Lower lobe of right lung (tissue), 2 donors: ENCODE results near the gene ZKSCAN3. TPM values are rescaled to one million over a fixed set of nuclear protein-coding genes. Genes with fewer than 3 reads are reported as not detected.
"Not testable (repeated sequence)": the region's sequence is repeated elsewhere in the genome, so short reads cannot be mapped to it uniquely, and the experiment has no call there.

Experiments
- ATAC-seq, 2 donors: fragments of 200-7000 bp; cut with Tn5 transposase; one replicate each; pipeline ENCODE4 v1.9.1; 2020 to 2022; ENCODE audit warnings: mild to moderate bottlenecking in 2 of 2, moderate library complexity in 2 of 2
- DNase-seq: peaks from one replicate; pipeline ENCODE4 v3.0.0-alpha.2; 2020
- H3K27ac ChIP-seq: fragments of 200-600 bp; one replicate; pipeline ENCODE4 v1.8.0; 2022
- H3K27me3 ChIP-seq: fragments of 200-600 bp; one replicate; pipeline ENCODE4 v1.8.0; 2022; ENCODE audit warnings: low read depth
- H3K36me3 ChIP-seq: fragments of 200-600 bp; one replicate; pipeline ENCODE4 v1.8.0; 2022; ENCODE audit warnings: mild to moderate bottlenecking
- H3K4me1 ChIP-seq: fragments of 200-600 bp; one replicate; pipeline ENCODE4 v1.8.0; 2022
- H3K4me3 ChIP-seq: fragments of 200-600 bp; one replicate; pipeline ENCODE4 v1.8.0; 2022; ENCODE audit warnings: mild to moderate bottlenecking
- H3K9me3 ChIP-seq: fragments of 200-600 bp; one replicate; pipeline ENCODE4 v1.8.0; 2022
- intact Hi-C: fragments of 100-400 bp; cut with DNase I; formaldehyde crosslinking; loops from one replicate; pipeline ENCODE4 v1.11.0; 2022
- total RNA-seq: library from RNA; stranded (reverse); fragmentation: NEBNext Ultra II Directional; extraction: Animal tissue kit (Norgen Biotek cat#: 25700); gene quantifications from one replicate; pipeline ENCODE4 v1.2.1, GENCODE V29; 2021
- TF ChIP-seq, protein P1 (sequence below): fragments of 200-600 bp; IDR thresholded peaks from one replicate; pipeline ENCODE4 v1.8.0; 2022; ENCODE audit warnings: antibody characterized with exemption, mild to moderate bottlenecking
- donor health status: DM: no; HTN: yes; CAD: no; lungs with severe emphysema.

The ZKSCAN3 gene
- total RNA-seq, 1 donor from 2014 or later = 8.8 TPM

DNA sequence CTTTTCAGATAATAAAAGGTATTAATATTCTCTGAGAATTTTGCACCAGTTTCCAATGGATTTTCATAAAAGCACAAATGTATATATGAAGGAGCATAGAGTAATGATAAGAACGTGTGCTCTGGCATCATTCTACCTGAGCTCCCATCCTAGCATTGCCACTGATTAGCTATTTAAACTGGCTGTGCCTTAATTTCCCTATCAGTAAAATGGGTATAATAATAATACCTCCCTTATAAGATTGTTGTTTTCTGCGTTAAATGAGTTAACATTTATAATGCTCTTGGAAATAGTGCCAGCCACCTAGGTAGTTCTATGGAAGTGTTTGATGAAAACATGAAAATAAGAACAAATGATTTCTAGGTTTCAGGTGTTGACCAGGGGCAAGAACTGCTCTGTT lies 11.2 kb downstream of the ZKSCAN3 start:
- intact Hi-C loops = no loop called here
- Histone ChIP-seq H3K27me3 (no peaks in the 10 kb centered on the region), H3K4me3 (no peak overlapping the region), H3K4me1 (peaks cover 5% of the 10 kb centered on the region), H3K27ac (no peak overlapping the region), H3K9me3 (no peaks in the 10 kb centered on the region), H3K36me3 (peaks cover 57% of the 10 kb centered on the region)
- DNase-seq (no peak), ATAC-seq (no peak)
- TF ChIP-seq, protein P1, sequence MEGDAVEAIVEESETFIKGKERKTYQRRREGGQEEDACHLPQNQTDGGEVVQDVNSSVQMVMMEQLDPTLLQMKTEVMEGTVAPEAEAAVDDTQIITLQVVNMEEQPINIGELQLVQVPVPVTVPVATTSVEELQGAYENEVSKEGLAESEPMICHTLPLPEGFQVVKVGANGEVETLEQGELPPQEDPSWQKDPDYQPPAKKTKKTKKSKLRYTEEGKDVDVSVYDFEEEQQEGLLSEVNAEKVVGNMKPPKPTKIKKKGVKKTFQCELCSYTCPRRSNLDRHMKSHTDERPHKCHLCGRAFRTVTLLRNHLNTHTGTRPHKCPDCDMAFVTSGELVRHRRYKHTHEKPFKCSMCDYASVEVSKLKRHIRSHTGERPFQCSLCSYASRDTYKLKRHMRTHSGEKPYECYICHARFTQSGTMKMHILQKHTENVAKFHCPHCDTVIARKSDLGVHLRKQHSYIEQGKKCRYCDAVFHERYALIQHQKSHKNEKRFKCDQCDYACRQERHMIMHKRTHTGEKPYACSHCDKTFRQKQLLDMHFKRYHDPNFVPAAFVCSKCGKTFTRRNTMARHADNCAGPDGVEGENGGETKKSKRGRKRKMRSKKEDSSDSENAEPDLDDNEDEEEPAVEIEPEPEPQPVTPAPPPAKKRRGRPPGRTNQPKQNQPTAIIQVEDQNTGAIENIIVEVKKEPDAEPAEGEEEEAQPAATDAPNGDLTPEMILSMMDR = no peak

DNA sequence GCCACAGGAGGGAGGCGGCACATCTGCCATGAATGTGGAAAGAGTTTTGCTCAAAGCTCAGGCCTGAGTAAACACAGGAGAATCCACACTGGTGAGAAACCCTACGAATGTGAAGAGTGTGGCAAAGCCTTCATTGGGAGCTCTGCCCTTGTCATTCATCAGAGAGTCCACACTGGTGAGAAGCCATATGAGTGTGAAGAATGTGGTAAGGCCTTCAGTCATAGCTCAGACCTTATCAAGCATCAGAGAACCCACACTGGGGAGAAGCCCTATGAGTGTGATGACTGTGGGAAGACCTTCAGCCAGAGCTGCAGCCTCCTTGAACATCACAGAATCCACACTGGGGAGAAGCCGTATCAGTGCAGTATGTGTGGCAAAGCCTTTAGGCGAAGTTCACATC lies 15.8 kb downstream of the ZKSCAN3 start:
- H3K27me3 ChIP-seq, H3K4me3 ChIP-seq, H3K9me3 ChIP-seq, ATAC-seq, DNase-seq, intact Hi-C loops, H3K27ac ChIP-seq, H3K4me1 ChIP-seq: not testable (repeated sequence)
- H3K36me3 ChIP-seq = peaks cover 61% of the 10 kb centered on the region

DNA sequence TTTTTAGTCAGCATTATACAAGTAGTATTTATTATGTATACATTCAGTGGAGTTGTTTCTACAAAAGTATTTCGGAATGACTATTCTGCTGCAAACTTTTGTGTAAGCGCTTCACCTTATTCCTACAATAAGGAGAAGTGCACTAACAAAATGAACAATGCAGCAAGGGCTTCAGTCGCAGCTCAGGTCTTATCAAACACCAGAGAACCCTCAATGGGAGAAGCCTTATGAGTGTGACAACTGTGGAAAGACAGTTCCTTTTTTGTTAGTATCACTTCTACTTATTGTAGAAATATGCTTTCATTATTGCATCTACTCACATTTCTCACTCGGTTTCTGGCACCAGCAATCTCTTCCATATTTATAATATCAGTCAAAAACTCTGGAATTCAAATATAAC lies 18.8 kb downstream of the ZKSCAN3 start:
- intact Hi-C loops = no loop called here
- ATAC-seq = peak; percentile 36 to 53

DNA sequence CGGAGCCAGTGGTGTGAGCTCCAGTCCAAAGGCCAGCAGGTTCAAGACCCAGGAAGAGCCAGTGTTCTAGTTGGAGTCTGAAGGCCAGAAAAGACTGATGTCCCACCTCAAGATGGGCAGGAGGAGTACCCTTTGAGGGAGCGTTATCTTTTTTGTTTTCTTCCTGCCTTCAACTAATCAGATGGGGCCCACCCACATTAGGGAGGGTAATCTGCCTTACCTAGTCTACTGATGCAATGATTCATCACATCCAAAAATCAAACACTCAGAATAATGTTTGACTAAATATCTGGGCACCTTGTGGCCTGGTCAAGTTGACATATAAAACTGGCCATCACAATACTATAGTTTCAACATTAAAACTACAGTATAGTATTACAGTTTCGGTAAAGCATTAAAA lies 19.7 kb downstream of the ZKSCAN3 start:
- H3K4me1 ChIP-seq = no peaks in the 10 kb centered on the region
- DNase-seq (no peak), ATAC-seq (no peak)
- no peak overlapping the region for H3K27ac ChIP-seq
- H3K27me3 ChIP-seq = no peaks in the 10 kb centered on the region
- no peak overlapping the region for H3K4me3 ChIP-seq
- TF ChIP-seq, protein P1 = no peak
- H3K36me3 ChIP-seq = peaks cover 30% of the 10 kb centered on the region
- no peaks in the 10 kb centered on the region for H3K9me3 ChIP-seq
- intact Hi-C loops = no loop called here

More for the DNA sequence above, 18.8 kb downstream of the ZKSCAN3 start:
- no peak overlapping the region for H3K4me3 ChIP-seq
- H3K4me1 ChIP-seq = no peaks in the 10 kb centered on the region
- no peak for DNase-seq
- H3K36me3 ChIP-seq = peaks cover 40% of the 10 kb centered on the region
- no peaks in the 10 kb centered on the region for H3K27me3 ChIP-seq
- no peak overlapping the region for H3K27ac ChIP-seq
- no peaks in the 10 kb centered on the region for H3K9me3 ChIP-seq
- TF ChIP-seq, protein P1 = no peak

DNA sequence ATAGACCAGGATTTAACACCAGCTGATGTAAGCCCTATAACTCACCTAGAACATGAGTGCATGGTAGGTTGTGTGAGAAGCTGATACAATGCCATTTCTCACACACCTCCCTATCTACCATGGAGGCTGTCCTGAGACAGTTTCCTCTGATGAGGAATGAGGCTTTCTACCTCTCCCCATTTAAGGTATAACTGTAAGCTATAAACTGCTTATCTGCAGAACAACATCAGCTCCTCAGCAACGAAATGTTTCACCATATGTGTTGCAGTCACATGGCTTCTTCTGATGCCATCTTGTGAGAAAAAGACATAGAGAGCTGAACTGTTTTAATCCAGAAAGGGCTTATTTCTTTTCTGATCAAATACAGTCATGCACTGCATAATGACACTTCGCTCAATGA lies 20.7 kb downstream of the ZKSCAN3 start:
- H3K27me3 ChIP-seq = no peaks in the 10 kb centered on the region
- H3K4me1 ChIP-seq = no peaks in the 10 kb centered on the region
- no peak overlapping the region for H3K4me3 ChIP-seq
- TF ChIP-seq, protein P1 = no peak
- H3K36me3 ChIP-seq = peaks cover 22% of the 10 kb centered on the region
- DNase-seq (no peak), ATAC-seq (no peak)
- H3K27ac ChIP-seq = no peak overlapping the region
- intact Hi-C loops = no loop called here
- H3K9me3 ChIP-seq = no peaks in the 10 kb centered on the region

DNA sequence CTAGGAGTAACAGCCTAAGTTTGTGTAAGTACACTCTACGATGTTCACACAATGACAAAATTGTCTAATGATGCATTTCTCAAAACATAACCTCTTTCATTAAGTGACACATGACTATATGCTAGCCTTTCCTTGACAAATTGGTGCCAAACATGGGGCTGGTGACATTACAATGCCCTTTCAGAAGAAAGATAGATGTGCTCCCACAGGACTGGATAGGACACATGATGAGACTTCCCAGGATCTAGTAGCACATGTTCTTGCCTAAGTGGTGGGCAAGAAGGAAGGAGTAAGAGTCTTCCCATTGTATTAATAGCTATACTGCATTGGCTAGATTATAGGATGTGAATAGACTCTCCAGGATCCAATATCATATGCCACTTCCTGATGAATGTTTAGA lies 21.5 kb downstream of the ZKSCAN3 start:
- no peak overlapping the region for H3K27ac ChIP-seq
- no peaks in the 10 kb centered on the region for H3K27me3 ChIP-seq
- TF ChIP-seq, protein P1 = no peak
- H3K4me3 ChIP-seq = no peak overlapping the region
- DNase-seq (no peak), ATAC-seq (no peak)
- peaks cover 13% of the 10 kb centered on the region for H3K36me3 ChIP-seq
- intact Hi-C loops = no loop called here
- H3K4me1 ChIP-seq = no peaks in the 10 kb centered on the region
- H3K9me3 ChIP-seq = no peaks in the 10 kb centered on the region
